Stimulated activated CD8-positive, alpha-beta memory T cell treated with anti-CD3 and anti-CD28 coated beads, Interleukin-4, amount 100 ng/mL, for 24 hours (primary cell): ENCODE data around the gene SBF2.

ENCODE experiments used
- DNase-seq: peaks from one replicate; pipeline ENCODE4 v3.0.0-alpha.2; 2020; ENCODE audit warnings: low read depth

Gene SBF2

GRCh38 chr11:9851366-9851765, 442.7 kb downstream of the SBF2 start:
- no peak for DNase-seq

- DNase-seq = no peak
Observed at GRCh38 chr11:9850224-9850895, 443.7 kb downstream of the SBF2 start.

- no peak for DNase-seq
Observed at GRCh38 chr11:9849389-9849788, 444.6 kb downstream of the SBF2 start.

- DNase-seq = no peak
Observed at GRCh38 chr11:9847636-9848035, 446.4 kb downstream of the SBF2 start.

- DNase-seq = no peak
Observed at GRCh38 chr11:9842923-9843322, 451.1 kb downstream of the SBF2 start.

GRCh38 chr11:9840460-9841004, 453.5 kb downstream of the SBF2 start:
- DNase-seq = no peak

- DNase-seq = no peak
Observed at GRCh38 chr11:9839550-9839949, 454.5 kb downstream of the SBF2 start.

- DNase-seq = no peak
Observed at GRCh38 chr11:9838961-9839360, 455.1 kb downstream of the SBF2 start.

GRCh38 chr11:9838229-9838628, 455.8 kb downstream of the SBF2 start:
- no peak for DNase-seq

GRCh38 chr11:9834291-9834690, 459.7 kb downstream of the SBF2 start:
- DNase-seq = no peak

- DNase-seq = no peak
Observed at GRCh38 chr11:9831122-9831521, 462.9 kb downstream of the SBF2 start.

GRCh38 chr11:9827708-9828107, 466.3 kb downstream of the SBF2 start:
- DNase-seq = no peak

GRCh38 chr11:9826390-9826789, 467.6 kb downstream of the SBF2 start:
- DNase-seq = no peak

- no peak for DNase-seq
Observed at GRCh38 chr11:9825895-9826294, 468.1 kb downstream of the SBF2 start.

GRCh38 chr11:9825315-9825714, 468.7 kb downstream of the SBF2 start:
- DNase-seq = no peak

GRCh38 chr11:9823887-9824385, 470.1 kb downstream of the SBF2 start:
- no peak for DNase-seq

- no peak for DNase-seq
Observed at GRCh38 chr11:9823439-9823838, 470.6 kb downstream of the SBF2 start.

- no peak for DNase-seq
Observed at GRCh38 chr11:9821008-9821752, 472.8 kb downstream of the SBF2 start.

- no peak for DNase-seq
Observed at GRCh38 chr11:9820260-9820659, 473.8 kb downstream of the SBF2 start.

GRCh38 chr11:9817191-9817590, 476.8 kb downstream of the SBF2 start:
- no peak for DNase-seq

GRCh38 chr11:9815486-9816136, 478.4 kb downstream of the SBF2 start:
- no peak for DNase-seq

GRCh38 chr11:9814108-9814507, 479.9 kb downstream of the SBF2 start:
- DNase-seq = no peak

- no peak for DNase-seq
Observed at GRCh38 chr11:9808943-9809342, 485.1 kb downstream of the SBF2 start.
